Ramos (cell line): ENCODE measurements around the gene FARSB.

Experiments used
- in situ Hi-C: fragments of 300-500 bp; cut with MboI; formaldehyde crosslinking; loops from one replicate; pipeline ENCODE4 v1.14.3; 2022; ENCODE audit warnings: low sequenced_read_pairs; ENCODE audit not compliant: unreplicated experiment

The FARSB gene

GRCh38 chr2:222563936-222564335 lies 92.0 kb downstream of the FARSB start:
- in situ Hi-C loops, result loop anchor here (25.0 kb wide), 1 partner anchor 502 kb away; no protein-coding TSS in a partner anchor

DNA sequence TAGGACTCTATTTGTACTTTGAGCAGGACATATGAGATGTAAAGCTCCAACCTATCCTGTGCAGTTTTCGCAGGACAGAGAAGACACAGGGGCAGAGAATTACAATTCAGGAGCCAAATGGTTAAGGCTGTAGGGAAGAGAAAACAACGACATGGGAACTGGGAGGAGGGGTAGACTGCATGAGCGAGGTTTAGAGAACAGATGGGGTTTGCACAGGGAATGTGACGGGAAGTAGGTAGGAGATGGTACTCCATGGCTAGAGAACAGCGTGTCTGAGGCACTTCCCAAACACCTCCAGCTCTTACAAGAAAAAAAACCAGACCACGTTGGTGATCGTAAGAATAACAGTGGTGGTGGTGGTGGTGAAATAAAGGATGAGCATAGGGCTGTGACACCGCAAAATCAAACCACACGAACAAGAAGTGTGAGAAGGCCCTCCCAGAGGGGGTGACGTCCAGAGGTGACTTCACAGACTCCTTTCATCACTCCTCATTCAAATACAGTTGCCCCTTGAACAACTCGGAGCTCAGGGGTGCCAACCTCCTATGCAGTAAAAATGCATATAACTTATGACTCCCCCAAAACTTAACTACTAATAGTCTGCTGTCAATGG lies 92.7 kb downstream of the FARSB start:
- in situ Hi-C loops, result loop anchor here (25.0 kb wide), 1 partner anchor 501 kb away; no protein-coding TSS in a partner anchor

GRCh38 chr2:222561817-222562645 lies 93.9 kb downstream of the FARSB start:
- in situ Hi-C loops, result loop anchor here (25.0 kb wide), 1 partner anchor 500 kb away; no protein-coding TSS in a partner anchor

- in situ Hi-C loops, result loop anchor here (25.0 kb wide), 1 partner anchor 499 kb away; no protein-coding TSS in a partner anchor
Measured at GRCh38 chr2:222561151-222561550, 94.7 kb downstream of the FARSB start.

DNA sequence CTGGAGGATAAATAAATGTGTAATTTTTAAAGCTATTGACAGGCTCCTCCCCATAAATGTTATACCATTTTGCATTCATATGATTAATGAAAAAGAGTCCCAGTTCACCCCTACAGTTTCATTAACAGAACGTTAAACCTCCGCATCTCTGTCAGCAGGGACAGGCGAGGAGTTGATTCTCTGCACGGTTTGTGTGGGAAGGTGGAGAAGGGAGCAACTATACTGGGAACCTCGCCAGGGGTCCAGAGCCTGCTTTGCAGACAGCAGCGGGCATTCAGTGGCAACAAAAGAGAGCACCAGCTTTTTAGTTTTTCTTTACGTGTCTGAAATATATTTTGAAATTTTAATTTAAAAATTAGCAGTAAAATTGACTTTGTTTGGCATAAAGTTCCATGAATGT lies 101.4 kb downstream of the FARSB start:
- in situ Hi-C loops, result loop anchor here (25.0 kb wide), 1 partner anchor 492 kb away; no protein-coding TSS in a partner anchor

GRCh38 chr2:222548992-222549391 lies 106.9 kb downstream of the FARSB start:
- in situ Hi-C loops, result no loop called here

- in situ Hi-C loops, result no loop called here
Measured at GRCh38 chr2:222547083-222547482, 108.8 kb downstream of the FARSB start.

- in situ Hi-C loops, result no loop called here
Measured at GRCh38 chr2:222545823-222546795, 109.8 kb downstream of the FARSB start.

DNA sequence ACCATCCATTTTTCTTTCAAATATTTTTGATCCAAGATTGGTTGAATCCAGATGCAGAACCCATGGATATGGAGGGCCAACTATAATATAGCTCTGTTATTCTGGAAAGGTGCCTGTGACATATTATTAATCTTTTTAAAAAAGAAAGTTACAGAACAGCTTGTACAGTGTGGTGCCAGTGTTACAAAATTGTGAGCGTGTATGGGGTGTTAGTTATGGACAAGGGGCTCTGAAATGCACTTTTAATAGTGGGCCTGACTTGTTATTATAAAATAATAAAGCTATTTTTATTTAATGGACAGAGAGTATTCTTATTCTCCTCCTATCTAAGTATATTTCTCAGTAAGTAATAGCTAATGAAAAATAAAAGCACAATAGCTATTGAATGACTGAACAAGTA lies 111.2 kb downstream of the FARSB start:
- in situ Hi-C loops, result no loop called here

GRCh38 chr2:222538535-222538934 lies 117.4 kb downstream of the FARSB start:
- in situ Hi-C loops, result no loop called here

GRCh38 chr2:222535477-222535876 lies 120.4 kb downstream of the FARSB start:
- in situ Hi-C loops, result no loop called here

GRCh38 chr2:222532315-222532714 lies 123.6 kb downstream of the FARSB start:
- in situ Hi-C loops, result no loop called here

DNA sequence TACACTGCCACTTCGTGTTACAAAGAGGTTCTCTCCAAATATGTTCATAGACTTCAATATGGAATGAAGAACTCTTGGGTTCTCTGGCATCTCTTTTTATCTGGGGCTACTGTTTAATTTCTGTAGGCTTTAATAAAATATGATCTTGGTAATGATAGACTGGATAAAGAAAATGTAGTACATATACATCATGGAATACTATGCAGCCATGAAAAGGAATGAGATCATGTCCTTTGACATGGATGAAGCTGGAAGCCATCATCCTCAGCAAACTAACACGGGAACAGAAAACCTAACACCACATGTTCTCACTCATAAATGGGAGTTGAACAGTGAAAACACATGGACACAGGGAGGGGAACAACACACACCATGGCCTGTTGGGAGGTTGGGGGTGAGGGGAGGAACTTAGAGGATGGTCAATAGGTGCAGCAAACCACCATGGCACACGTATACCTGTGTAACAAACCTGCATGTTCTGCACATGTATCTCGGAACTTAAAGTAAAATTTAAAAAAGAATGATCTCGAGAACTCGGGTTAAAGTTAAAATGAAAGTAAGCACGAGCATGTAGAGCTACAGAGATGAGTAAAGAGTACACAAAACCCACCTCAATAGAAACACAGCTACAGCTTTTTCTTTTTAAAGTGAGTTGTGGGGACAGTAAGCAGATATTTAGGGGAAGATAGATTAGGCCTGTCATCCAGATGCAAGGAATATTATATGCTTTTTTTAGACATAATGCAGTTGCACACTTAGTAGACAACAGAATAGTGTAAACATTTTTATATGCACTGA lies 129.2 kb downstream of the FARSB start:
- in situ Hi-C loops, result no loop called here

DNA sequence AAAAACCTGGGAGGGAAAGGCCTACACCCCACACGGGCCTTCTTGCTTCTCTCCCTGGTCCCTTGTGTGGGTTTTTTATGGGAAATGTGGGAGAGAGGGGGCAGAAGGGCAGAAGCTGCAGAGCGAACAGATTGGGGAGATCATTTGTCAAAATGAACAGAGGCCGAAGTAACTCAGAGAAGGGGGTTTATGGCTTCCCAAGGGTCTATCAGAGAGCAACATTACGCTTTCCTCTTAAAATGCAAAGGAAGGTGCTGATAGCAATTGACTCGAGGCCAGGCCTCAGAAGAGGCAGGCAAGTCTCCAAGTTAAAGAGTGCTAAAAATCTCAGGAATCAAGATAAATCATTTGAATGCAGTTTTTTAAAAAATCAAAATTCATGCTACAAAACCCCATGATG lies 130.1 kb downstream of the FARSB start:
- in situ Hi-C loops, result no loop called here

DNA sequence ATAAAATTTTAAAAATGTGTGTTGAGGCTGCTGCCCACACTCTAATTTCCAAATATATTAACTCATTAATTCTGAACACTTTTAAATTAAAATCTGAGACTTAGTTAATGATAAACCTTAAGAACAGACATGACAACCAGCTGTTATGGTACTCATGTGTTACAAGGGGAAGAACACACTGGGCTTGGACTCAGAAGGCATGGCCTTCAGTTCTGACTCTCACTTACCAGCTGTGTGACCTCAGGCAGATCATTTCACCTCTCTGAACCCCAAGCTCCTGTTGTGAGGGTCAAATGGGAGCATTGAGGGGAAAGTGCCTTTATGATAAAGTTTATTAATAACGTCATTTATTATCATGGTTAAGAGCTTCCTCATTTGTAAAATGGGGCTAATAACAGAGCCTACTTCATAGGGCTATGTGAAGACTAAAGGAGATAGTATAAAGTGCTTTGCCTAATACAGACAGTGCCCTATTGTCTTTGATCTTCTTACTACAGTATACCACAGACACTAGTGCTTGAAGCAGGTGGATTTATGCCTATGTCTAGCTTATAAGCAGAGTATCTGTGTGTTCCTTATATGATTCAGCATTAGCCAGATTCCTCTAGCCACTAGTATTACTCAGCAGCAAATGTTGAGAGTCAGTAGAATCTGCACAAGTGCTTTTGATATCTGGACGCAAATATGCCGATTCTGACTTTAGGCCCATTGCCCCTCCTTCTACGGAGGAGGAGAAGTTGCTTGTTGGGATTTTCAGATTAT lies 131.9 kb downstream of the FARSB start:
- in situ Hi-C loops, result no loop called here

GRCh38 chr2:222522082-222522481 lies 133.8 kb downstream of the FARSB start:
- in situ Hi-C loops, result no loop called here

DNA sequence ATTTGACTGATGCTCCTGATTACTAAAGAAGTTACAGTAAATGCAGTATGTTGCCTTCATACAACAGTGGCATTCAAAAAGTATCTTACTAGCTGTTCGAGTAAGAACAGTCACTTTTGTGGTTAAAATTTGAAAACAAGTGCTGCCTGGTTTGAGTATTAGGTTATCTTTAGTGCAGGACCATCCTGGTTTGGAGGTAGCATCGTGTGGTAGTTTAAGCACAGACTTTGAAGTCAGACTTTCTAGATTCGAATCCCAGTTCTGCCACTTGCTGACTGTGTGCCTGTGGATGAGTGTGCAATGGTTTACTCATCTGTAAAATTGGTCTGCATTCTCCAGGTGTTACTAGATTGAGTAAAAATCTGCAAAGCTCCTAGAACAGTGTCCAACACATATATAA lies 134.8 kb downstream of the FARSB start:
- in situ Hi-C loops, result no loop called here
